LNCAP (cell line): ENCODE data around the gene ARRB2.

Experiments
- CTCF ChIP-seq: fragments of 450-650 bp; IDR thresholded peaks from 2 replicates; pipeline ENCODE4 v1.5.1; 2017; ENCODE audit warnings: mild to moderate bottlenecking

ARRB2 gene

GRCh38 chr17:4739122-4740024 lies 28.9 kb downstream of the ARRB2 start, which contains the start of the genes CXCL16 and ZMYND15:
Gene CXCL16, minus strand, starts transcription at chr17:4739928. Its CDS starts 589 bp downstream, at chr17:4739339.
Gene ZMYND15, plus strand, starts transcription at chr17:4739833. Its CDS starts 716 bp downstream, at chr17:4740549.
- TF ChIP-seq CTCF: no peak

- TF ChIP-seq CTCF: no peak
Measured at GRCh38 chr17:4740025-4740351, 29.6 kb downstream of the ARRB2 start.

DNA sequence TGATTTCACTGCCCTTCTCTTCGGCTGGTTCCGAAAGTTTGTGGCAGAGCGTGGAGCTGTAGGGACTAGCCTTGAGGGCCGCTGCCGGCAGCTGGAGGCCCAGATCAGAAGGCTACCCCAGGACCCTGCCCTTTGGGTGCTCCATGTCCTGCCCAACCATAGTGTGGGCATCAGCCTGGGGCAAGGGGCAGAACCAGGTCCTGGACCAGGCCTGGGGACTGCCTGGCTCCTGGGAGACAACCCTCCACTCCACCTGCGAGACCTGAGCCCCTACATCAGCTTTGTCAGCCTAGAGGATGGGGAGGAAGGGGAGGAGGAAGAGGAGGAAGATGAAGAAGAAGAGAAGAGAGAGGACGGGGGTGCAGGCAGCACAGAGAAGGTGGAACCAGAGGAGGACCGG lies 30.2 kb downstream of the ARRB2 start:
- no peak for TF ChIP-seq CTCF

DNA sequence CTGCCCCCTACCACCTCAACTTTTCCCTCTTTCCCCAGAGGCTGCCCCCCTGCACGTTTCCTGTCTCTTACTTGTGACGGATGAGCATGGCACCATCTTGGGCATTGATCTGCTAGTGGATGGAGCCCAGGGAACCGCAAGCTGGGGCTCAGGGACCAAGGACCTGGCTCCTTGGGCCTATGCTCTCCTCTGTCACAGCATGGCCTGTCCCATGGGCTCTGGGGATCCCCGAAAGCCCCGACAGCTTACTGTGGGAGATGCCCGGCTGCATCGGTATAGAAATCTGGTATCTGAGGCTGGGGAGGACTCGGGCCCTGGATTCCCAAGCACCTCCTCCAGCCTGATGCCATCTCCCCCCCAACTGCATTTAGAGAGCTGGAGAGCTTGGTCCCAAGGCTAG lies 31.1 kb downstream of the ARRB2 start:
- TF ChIP-seq CTCF: no peak

GRCh38 chr17:4742133-4742532 lies 31.7 kb downstream of the ARRB2 start:
- no peak for TF ChIP-seq CTCF

- TF ChIP-seq CTCF: no peak
Measured at GRCh38 chr17:4742629-4743028, 32.2 kb downstream of the ARRB2 start.

- no peak for TF ChIP-seq CTCF
Measured at GRCh38 chr17:4743216-4743615, 32.8 kb downstream of the ARRB2 start.

- no peak for TF ChIP-seq CTCF
Measured at GRCh38 chr17:4743898-4744297, 33.5 kb downstream of the ARRB2 start.
